Measurements from ENCODE around the gene KRT79.
"Not testable (repeated sequence)": the region's sequence is repeated elsewhere in the genome, so short reads cannot be mapped to it uniquely, and the experiment has no call there.

KRT79 gene

GRCh38 chr12:52861511-52861910 is 27.4 kb upstream of the KRT79 start:
- DNase-seq, result no peak

GRCh38 chr12:52860102-52860823 is 26.2 kb upstream of the KRT79 start:
- DNase-seq, result no peak

- DNase-seq, result no peak
Observed at GRCh38 chr12:52857500-52857899, 23.4 kb upstream of the KRT79 start.

- DNase-seq, result no peak
Observed at GRCh38 chr12:52856787-52857186, 22.7 kb upstream of the KRT79 start.

GRCh38 chr12:52856077-52856476 is 22.0 kb upstream of the KRT79 start:
- not testable (repeated sequence) for DNase-seq

- no peak for DNase-seq
Observed at GRCh38 chr12:52851787-52852186, 17.7 kb upstream of the KRT79 start.

GRCh38 chr12:52850681-52851080 is 16.6 kb upstream of the KRT79 start:
- DNase-seq, result no peak

- DNase-seq, result no peak
Observed at GRCh38 chr12:52849511-52849910, 15.4 kb upstream of the KRT79 start.

- no peak for DNase-seq
Observed at GRCh38 chr12:52848661-52849255, 14.6 kb upstream of the KRT79 start, which contains the start of gene KRT78. TSS of gene KRT78 (minus strand) at chr12:52848994. CDS start at chr12:52848930, 64 bp downstream.

- no peak for DNase-seq
Observed at GRCh38 chr12:52847335-52848102, 13.4 kb upstream of the KRT79 start.

- no peak for DNase-seq
Observed at GRCh38 chr12:52846356-52846970, 12.4 kb upstream of the KRT79 start.

GRCh38 chr12:52845946-52846345 is 11.8 kb upstream of the KRT79 start:
- DNase-seq, result no peak

- DNase-seq, result no peak
Observed at GRCh38 chr12:52844386-52844785, 10.3 kb upstream of the KRT79 start.

- no peak for DNase-seq
Observed at GRCh38 chr12:52839436-52840105, 5.5 kb upstream of the KRT79 start.

GRCh38 chr12:52838609-52839435 is 4.7 kb upstream of the KRT79 start:
- no peak for DNase-seq

- no peak for DNase-seq
Observed at GRCh38 chr12:52837781-52838608, 3.9 kb upstream of the KRT79 start.

GRCh38 chr12:52837413-52837741 is 3.3 kb upstream of the KRT79 start:
- DNase-seq, result no peak

GRCh38 chr12:52836491-52837412 is 2.6 kb upstream of the KRT79 start:
- DNase-seq, result no peak
